DMS79 (cell line): Measurements from ENCODE around the gene PARD3.

Experiments
- DNase-seq: peaks from one replicate; lab custom pipeline; 2025; lab: John Stamatoyannopoulos, UW

The PARD3 gene

GRCh38 chr10:34494012-34494411, 321.1 kb downstream of the PARD3 start:
- DNase-seq: no peak

GRCh38 chr10:34492081-34492480, 323.0 kb downstream of the PARD3 start:
- DNase-seq: peak; percentile 0

- DNase-seq: no peak
Observed at GRCh38 chr10:34491678-34492077, 323.4 kb downstream of the PARD3 start.

GRCh38 chr10:34489973-34490745, 324.9 kb downstream of the PARD3 start:
- no peak for DNase-seq

GRCh38 chr10:34489411-34489810, 325.7 kb downstream of the PARD3 start:
- DNase-seq: no peak

GRCh38 chr10:34488476-34489130, 326.5 kb downstream of the PARD3 start:
- no peak for DNase-seq

GRCh38 chr10:34486008-34486407, 329.1 kb downstream of the PARD3 start:
- no peak for DNase-seq

- DNase-seq: no peak
Observed at GRCh38 chr10:34484164-34484563, 330.9 kb downstream of the PARD3 start.

- DNase-seq: no peak
Observed at GRCh38 chr10:34480345-34480744, 334.8 kb downstream of the PARD3 start.

- no peak for DNase-seq
Observed at GRCh38 chr10:34479520-34480179, 335.4 kb downstream of the PARD3 start.

- no peak for DNase-seq
Observed at GRCh38 chr10:34477249-34477648, 337.8 kb downstream of the PARD3 start.

GRCh38 chr10:34476608-34477007, 338.5 kb downstream of the PARD3 start:
- DNase-seq: no peak

GRCh38 chr10:34475786-34476185, 339.3 kb downstream of the PARD3 start:
- DNase-seq: no peak

- no peak for DNase-seq
Observed at GRCh38 chr10:34475274-34475646, 339.8 kb downstream of the PARD3 start.

- DNase-seq: no peak
Observed at GRCh38 chr10:34474555-34475273, 340.4 kb downstream of the PARD3 start.

GRCh38 chr10:34474009-34474376, 341.1 kb downstream of the PARD3 start:
- DNase-seq: no peak

- no peak for DNase-seq
Observed at GRCh38 chr10:34473174-34474008, 341.7 kb downstream of the PARD3 start.

- DNase-seq: no peak
Observed at GRCh38 chr10:34470307-34470706, 344.8 kb downstream of the PARD3 start.

GRCh38 chr10:34469446-34469845, 345.6 kb downstream of the PARD3 start:
- DNase-seq: no peak

GRCh38 chr10:34467902-34468301, 347.2 kb downstream of the PARD3 start:
- no peak for DNase-seq

- DNase-seq: no peak
Observed at GRCh38 chr10:34467364-34467763, 347.7 kb downstream of the PARD3 start.

- no peak for DNase-seq
Observed at GRCh38 chr10:34465678-34466077, 349.4 kb downstream of the PARD3 start.
